Upper lobe of right lung (tissue), 1 donor: ENCODE results near the gene FBXW4. TPM values are rescaled to one million over a fixed set of nuclear protein-coding genes. Genes with fewer than 3 reads are reported as not detected.

Experiments used
- ATAC-seq: fragments of 200-7000 bp; cut with Tn5 transposase; one replicate; pipeline ENCODE4 v1.9.1; 2020; ENCODE audit warnings: mild to moderate bottlenecking, moderate library complexity
- DNase-seq: peaks from one replicate; pipeline ENCODE4 v3.0.0-alpha.2; 2020
- H3K27ac ChIP-seq: fragments of 200-600 bp; one replicate; pipeline ENCODE4 v1.8.0; 2022
- H3K27me3 ChIP-seq: fragments of 200-600 bp; one replicate; pipeline ENCODE4 v1.8.0; 2022; ENCODE audit warnings: mild to moderate bottlenecking
- H3K36me3 ChIP-seq: fragments of 200-600 bp; one replicate; pipeline ENCODE4 v1.8.0; 2022
- H3K4me1 ChIP-seq: fragments of 200-600 bp; one replicate; pipeline ENCODE4 v1.8.0; 2022
- H3K4me3 ChIP-seq: fragments of 200-600 bp; one replicate; pipeline ENCODE4 v1.8.0; 2022; ENCODE audit warnings: mild to moderate bottlenecking
- H3K9me3 ChIP-seq: fragments of 200-600 bp; one replicate; pipeline ENCODE4 v1.8.0; 2022
- CTCF ChIP-seq: fragments of 200-600 bp; IDR thresholded peaks from one replicate; pipeline ENCODE4 v1.8.0; 2022; ENCODE audit warnings: antibody characterized with exemption
- intact Hi-C: fragments of 100-400 bp; cut with DNase I; formaldehyde crosslinking; loops from one replicate; pipeline ENCODE4 v1.11.0; 2022
- microRNA-seq: library from miRNA; unstranded; fragments of <30 nt; microRNA quantifications from one replicate; pipeline ENCODE4 v1.2.0, GENCODE V29; 2020; ENCODE audit warnings: borderline microRNAs expressed
- total RNA-seq: library from RNA; stranded (reverse); fragmentation: NEBNext Ultra II Directional; extraction: Animal tissue kit (Norgen Biotek cat#: 25700); gene quantifications from one replicate; pipeline ENCODE4 v1.2.1, GENCODE V29; 2021
- donor health status: DM: no; HTN: yes; CAD: no; lungs with severe emphysema.

FBXW4 gene
- total RNA-seq, 1 donor from 2014 or later = 94.3 TPM

GRCh38 chr10:101561068-101561915 is 133.7 kb downstream of the FBXW4 start:
- Histone ChIP-seq H3K4me1 (peaks cover 2% of the 10 kb centered on the region), H3K36me3 (no peaks in the 10 kb centered on the region), H3K27ac (no peak overlapping the region), H3K27me3 (peaks cover 21% of the 10 kb centered on the region), H3K4me3 (no peak overlapping the region), H3K9me3 (no peaks in the 10 kb centered on the region)
- DNase-seq (no peak), ATAC-seq (no peak)
- intact Hi-C loops = no loop called here
- TF ChIP-seq CTCF = no peak

Small RNA genes within 50 kb of the gene (microRNA-seq; reads per million reads assigned to microRNA genes)
- gene MIR3158-1 (not detected), gene MIR3158-2 (not detected)

Other genes starting within 250 kb of the FBXW4 start
- 30.4 TPM for gene POLL, start 106.9 kb downstream of the FBXW4 start, total RNA-seq
- 7.2 TPM for gene DPCD, start 106.8 kb downstream of the FBXW4 start, total RNA-seq
- 1.2 TPM for gene FGF8, start 80.9 kb upstream of the FBXW4 start, total RNA-seq
- gene NPM3, start 88.3 kb upstream of the FBXW4 start, total RNA-seq = 18.0 TPM
- gene OGA, start 123.3 kb upstream of the FBXW4 start, total RNA-seq = 91.6 TPM
- 3.0 TPM for gene KCNIP2, start 148.6 kb upstream of the FBXW4 start, total RNA-seq